GM19023 (cell line): ENCODE data around the gene ORMDL1.
A peak's percentile ranks its signal among the peaks of the same experiment; 100 is the strongest.

Source experiments
- ATAC-seq: cut with Tn5 transposase; IDR thresholded peaks from one replicate; pipeline ENCODE4 v1.9.1; 2021; ENCODE audit warnings: mild to moderate bottlenecking, moderate library complexity; ENCODE audit not compliant: unreplicated experiment

Gene ORMDL1, protein sequence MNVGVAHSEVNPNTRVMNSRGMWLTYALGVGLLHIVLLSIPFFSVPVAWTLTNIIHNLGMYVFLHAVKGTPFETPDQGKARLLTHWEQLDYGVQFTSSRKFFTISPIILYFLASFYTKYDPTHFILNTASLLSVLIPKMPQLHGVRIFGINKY

DNA sequence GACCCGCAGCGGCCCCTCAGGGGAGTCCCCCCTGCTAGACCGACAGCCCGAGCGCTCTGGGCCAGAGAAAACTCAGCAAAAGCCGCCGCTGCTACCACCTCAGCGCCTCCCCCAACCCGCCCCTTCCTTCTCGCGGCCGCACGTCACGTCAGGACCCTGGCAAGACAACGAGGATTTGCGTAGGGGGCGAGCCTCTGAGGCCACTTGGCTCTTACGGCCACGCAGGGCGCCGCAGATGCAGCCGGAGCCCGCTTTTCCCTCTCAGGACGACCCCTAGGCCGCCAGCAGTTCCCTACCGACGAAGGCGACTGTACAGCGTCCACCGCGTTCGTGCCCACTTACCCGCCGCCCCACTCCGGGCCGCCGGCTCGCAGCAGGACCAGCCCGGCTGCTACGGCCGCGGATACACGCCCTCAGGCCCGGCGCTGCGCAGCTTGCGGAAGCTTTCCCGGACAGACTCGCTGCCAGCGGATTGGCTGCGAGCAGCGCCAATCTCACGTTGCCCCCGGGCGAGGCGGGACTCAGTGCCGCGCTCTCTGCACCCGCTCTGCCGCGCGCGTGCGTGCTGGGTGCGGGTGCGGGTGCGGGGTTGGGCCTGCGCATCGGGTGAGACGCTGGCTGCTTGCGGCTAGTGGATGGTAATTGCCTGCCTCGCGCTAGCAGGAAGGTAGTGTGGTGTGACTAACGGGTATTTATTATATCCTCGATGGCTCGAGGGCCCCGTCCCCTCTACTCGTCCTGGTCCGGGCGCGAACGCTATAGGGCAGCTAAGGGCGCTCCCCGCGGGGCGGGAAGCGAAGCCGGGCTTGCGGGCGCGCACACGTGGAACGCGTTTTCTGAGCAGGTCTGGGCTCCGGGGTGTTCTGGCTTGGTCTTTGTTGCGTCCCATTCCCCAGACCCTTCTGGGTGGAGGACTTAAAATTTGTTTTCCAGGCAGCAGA is at the start of gene ORMDL1, which contains the start of gene PMS1:
TSS of gene ORMDL1 (minus strand) at position 413 of the 941 bp plus-strand sequence. CDS start 1,744 bp downstream, outside the sequence.
TSS of gene PMS1 (plus strand) at position 524 of the 941 bp plus-strand sequence. CDS start 7,360 bp downstream, outside the sequence.
- ATAC-seq: peak; percentile 94

DNA sequence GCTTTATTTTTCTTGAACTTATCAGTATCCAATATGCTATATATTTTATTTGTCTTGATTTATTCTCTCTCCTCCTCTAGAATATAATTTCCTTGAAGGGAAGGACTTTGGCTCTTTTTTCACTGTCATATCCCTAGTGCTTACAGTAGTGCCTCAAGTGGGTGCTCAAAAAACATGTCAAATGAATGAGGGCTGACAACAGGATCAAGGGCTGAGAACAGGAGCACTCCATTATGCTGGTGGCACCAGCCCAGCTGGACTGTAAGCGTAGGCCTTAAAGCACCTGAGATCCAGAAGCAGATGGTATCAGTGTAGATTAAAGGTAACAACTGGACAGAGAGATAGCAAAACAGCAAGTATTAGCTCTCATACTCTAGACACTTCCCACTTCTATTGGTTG is 46.4 kb upstream of the ORMDL1 start:
- ATAC-seq: no peak

DNA sequence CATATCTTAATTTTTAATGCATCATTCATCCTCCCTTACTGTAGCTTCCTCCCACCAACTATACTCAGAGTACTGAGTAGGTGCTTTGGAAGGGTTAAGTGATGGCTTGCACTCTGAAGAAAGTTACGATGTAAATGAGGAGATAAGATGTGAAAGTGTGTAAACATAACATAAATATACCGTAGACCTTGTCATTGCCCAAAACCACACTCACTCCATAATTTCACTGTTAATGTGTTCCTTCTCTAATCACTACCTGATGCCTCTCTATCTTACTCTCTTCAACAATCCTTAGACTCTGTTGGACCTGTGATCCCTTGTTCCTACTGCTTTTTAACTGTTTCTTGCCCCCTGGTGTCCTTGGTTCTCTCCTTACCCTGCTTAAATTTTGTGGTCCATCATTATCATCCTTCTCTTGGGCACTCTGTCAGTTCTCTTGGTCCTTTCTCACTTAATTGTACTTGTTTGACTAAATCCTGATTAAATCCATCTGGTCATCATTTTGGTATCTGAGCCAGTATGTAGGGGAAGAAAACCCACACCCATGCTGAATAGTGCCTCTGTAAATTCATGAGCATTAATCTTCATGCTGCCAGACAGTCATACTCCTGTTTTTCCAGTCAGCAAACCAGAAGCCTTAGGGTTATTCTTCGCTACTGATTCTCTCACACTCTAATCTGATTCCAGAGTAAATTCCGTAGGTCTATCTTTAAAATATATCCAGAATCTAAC is 45.1 kb upstream of the ORMDL1 start:
- ATAC-seq: no peak

GRCh38 chr2:189826039-189826438 is 41.9 kb upstream of the ORMDL1 start:
- ATAC-seq: no peak

DNA sequence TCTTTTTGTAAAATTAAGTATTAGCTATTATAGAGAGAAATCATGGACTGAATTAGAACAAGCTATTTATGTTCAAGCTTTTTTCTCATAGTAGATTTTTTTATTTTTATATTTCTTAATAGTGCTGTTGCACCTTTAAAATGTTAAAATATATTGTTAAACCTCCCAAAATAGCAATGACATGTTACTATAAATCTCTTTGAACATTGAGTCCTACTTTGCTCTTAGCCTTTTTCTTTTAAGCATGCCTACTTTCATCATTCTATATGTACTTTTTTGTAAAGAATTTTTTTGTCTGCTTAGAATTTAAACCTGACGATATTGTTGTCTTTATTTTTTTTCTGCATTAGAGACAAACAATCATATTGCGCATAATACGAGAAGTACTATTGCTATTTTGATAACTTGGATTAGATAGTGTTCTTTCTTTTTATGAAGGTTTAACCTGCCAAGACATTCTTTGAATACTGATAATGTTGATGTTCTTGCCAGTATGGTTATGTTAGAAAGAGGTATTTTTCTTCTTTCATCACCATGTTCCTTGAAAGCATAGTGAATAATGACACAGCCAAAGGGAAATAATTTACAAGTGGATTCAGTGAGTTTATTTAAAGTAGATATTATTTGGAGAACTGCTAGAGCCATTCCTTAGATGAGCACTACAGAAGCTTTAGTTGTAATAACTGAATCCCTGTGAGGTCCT is 40.7 kb upstream of the ORMDL1 start:
- no peak for ATAC-seq

GRCh38 chr2:189821953-189822748 is 38.0 kb upstream of the ORMDL1 start:
- ATAC-seq: no peak

DNA sequence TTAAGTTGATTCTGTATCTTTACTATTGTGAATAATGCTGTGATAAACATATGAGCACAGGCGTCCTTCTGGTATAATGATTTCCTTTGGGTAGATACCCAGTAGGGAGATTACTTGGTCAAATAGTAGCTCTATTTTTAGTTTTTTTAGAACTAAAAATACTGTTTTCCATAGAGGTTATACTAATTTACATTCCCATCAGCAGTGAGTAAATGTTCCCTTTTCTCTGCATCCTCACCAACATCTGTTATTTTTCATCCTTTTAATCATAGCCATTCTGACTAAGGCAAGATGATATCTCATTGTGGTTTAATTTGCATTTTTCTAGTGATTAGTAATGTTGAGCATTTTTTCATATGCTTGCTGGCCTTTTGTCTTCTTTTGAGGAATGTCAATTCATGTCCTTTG is 35.2 kb upstream of the ORMDL1 start:
- no peak for ATAC-seq

- ATAC-seq: no peak
These were observed 34.3 kb upstream of the ORMDL1 start for GRCh38 chr2:189818249-189819038.

- ATAC-seq: no peak
These were observed 19.3 kb upstream of the ORMDL1 start for GRCh38 chr2:189803431-189803830.

- no peak for ATAC-seq
These were observed 18.3 kb upstream of the ORMDL1 start for GRCh38 chr2:189802396-189802912.

DNA sequence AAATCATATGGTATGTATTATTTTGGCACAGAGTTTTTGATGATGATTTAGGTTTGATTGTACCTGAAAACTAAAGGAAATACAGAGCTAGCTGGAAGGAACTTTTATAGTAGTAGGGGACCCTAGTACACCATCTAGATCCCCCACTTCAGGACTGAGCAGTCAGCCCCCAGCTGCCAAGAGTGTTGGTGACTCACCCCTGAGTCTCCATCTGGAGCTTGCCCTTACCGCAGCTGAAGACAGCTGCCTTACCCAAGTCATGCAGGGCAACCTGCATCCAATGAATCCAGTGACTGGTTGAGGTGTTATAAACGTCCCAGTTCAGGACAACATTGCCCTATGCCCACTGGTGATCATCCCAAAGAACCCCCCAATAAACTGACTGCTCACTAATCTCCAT is 15.4 kb upstream of the ORMDL1 start:
- no peak for ATAC-seq

DNA sequence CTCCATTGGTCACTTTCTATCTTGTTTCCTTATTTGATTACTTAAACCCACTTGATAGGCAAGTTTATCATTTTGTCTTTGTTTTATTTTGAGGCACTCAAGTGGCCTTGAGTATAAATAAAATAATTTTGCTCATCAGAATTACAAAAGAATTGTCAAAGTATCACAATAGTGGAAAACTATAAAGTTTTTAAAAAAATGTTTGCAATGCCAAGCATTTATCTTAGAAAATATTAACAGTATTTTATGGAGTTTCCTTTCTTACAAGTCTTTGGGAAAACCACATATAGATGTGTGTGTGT is 14.8 kb upstream of the ORMDL1 start:
- no peak for ATAC-seq

GRCh38 chr2:189798312-189799029 is 14.3 kb upstream of the ORMDL1 start:
- peak; percentile 57 for ATAC-seq

DNA sequence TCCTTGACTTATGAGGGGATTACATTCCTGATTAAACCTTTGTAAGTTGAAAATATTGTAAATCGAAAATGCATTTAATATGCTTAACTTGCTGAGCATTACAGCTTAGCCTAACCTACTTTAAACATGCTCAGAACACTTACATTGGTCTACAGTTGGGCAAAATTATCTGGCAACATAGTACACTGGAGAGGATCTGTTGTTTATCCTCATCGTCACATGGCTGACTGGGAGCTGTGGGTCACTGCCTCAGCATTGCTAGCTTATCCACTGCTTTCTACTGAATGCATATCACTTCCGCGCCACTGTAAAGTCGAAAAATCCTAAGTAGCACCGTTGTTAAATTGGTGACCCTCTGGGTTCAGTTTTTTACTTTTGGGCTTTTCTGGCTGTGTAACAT is 13.8 kb upstream of the ORMDL1 start:
- ATAC-seq: no peak

GRCh38 chr2:189794310-189794709 is 10.2 kb upstream of the ORMDL1 start:
- ATAC-seq: no peak

DNA sequence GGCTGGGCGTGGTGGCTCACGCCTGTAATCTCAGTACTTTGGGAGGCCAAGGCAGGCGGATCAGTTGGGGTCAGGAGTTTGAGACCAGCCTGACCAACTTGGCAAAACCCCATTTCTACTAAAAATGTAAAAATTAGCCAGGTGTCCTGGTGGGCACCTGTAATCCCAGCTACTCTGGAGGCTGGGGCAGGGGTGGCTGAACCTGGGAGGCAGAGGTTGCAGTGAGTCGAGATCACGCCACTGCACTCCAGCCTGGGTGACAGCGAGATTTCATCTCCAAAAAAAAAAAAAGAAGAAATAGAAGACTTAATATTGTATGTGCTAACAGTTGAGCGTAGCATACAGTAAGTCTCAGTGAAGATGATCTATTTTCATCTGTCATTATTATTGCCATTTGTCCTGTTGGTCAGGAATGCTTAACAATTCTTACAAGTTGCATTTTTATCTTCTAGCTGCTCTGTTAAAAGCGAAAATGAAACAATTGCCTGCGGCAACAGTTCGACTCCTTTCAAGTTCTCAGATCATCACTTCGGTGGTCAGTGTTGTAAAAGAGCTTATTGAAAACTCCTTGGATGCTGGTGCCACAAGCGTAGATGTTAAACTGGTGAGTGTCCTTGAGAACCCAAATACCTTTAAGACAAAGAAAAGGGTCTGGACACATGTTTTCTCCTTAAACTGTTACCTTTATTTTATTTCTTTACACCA is 7.4 kb upstream of the ORMDL1 start:
- no peak for ATAC-seq

DNA sequence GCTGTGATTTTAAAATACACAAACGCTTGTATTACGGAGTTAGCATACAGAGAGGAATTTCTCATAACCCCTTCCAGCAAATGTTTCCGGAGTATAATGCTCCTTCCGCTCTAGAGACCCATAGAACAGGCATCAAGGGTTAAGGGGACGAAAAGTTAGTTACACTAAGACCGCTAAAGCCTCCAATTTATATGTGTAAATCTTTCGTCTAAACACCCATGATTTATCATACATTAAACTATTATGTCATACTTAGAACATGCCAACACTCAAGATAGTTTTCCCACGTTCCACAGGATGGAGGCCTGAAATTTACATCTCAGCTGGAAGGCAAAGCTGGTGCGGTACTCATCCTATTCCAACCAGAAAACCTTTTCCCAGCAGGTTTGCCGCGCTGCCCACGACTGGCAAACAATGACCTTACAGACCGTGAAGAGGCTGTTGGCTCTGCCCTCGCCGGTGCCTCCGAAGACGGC is 650 bp downstream of the ORMDL1 start:
- ATAC-seq: peak; percentile 6

DNA sequence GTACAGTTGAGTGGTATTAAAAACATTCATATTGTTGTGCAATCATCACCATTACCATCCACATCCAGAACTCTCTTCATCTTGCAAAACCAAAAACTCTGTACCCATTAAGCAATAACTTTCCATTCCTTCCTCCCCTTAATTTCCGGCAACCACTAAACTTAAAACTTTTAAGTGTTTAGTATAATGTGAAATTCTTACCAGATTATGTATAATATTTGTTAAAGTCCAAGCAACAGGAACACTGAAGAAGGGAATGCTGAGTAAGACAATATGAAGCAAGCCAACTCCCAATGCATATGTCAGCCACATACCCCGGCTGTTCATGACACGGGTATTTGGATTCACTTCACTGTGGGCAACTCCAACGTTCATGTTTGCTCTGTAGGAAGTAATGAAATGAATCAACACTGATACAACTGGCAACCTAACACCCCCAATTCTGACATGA is 1.9 kb downstream of the ORMDL1 start:
- ATAC-seq: no peak
